ENCODE measurements around the gene NBAS. TPM values are rescaled to one million over a fixed set of nuclear protein-coding genes. Genes with fewer than 3 reads are reported as not detected.

Gene NBAS
- total and polyA plus RNA-seq, 9 of the 15 experiments (the other 6 are each of a cell fraction or from before 2014, with no cell fraction given), result 15.3 to 94.4 (median 69.9) TPM

DNA sequence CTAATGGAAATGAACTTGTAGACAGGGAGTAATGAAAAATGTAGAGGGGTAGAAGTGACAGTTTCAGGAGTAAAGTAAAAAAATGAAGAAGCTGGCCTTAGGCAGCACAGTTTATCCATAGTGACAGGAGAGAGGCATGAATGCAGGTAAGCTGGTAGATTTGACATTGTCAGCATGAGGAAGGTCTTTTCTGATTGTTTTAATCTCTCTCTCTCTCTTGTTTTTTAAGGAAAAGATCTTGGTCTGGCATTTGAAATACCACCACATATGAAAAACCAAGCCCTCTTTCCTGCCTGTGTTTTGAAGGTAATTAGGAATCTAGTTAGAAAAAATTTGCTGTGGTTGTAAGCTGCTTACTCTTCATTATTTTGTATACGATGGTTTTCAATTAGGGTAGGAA lies 44.6 kb upstream of the NBAS start:
- no peaks in the 10 kb centered on the region for H3K4me1 ChIP-seq (replicated peaks in 1 of 2; ENCODE audit: control insufficient read depth in 2 of 2, insufficient read depth in 2 of 2, low read length in 2 of 2)
- no peak for ATAC-seq
- H3K4me3 ChIP-seq, result no peak overlapping the region
- no peak overlapping the region for H3K4me2 ChIP-seq (ENCODE audit: insufficient read depth, low read length)
- no peak overlapping the region for H3K27ac ChIP-seq (ENCODE audit: extremely low read depth, low read depth, low read length)
- H3K9ac ChIP-seq (ENCODE audit: insufficient read depth in 1 of 2, low read depth in 2 of 2, low read length in 2 of 2), result no peak overlapping the region
- peaks cover 99% of the 10 kb centered on the region for H3K36me3 ChIP-seq (ENCODE audit: control insufficient read depth, insufficient read depth, low read length)
- BruUV-seq (replicated peaks), result no TSS peak
- H3K27me3 ChIP-seq (ENCODE audit: control insufficient read depth in 2 of 2, insufficient read depth in 2 of 2, low read length in 2 of 2), result no peaks in the 10 kb centered on the region
- POLR2A ChIA-PET, result no interaction called here
- H3K9me1 ChIP-seq (ENCODE audit: control insufficient read depth, insufficient read depth, low read length), result no peaks in the 10 kb centered on the region
- no peaks in the 10 kb centered on the region for H4K20me1 ChIP-seq (replicated peaks; ENCODE audit: control insufficient read depth, insufficient read depth, low read length)
- no peak for DNase-seq (ENCODE audit: extremely low read depth in 1 of 4, low spot score in 3 of 4)
- H3K79me2 ChIP-seq (ENCODE audit: control insufficient read depth, insufficient read depth, low read length), result no peaks in the 10 kb centered on the region; the same call in 2 of the 3 replicates
- in situ Hi-C loops (cut with MboI), result no loop called here
- no peak for FAIRE-seq
- H3K9me3 ChIP-seq (replicated peaks; ENCODE audit: control insufficient read depth, insufficient read depth, low read depth, low read length), result no peaks in the 10 kb centered on the region
- CTCF ChIA-PET (ENCODE audit: low intra/inter-chr PET ratio), result no interaction called here
- WGBS (ENCODE audit: insufficient coverage, low coverage, missing lambda C conversion rate), result 89% methylated on average over 1 of the region's 1 CpG
- no peak overlapping the region for H2AFZ ChIP-seq (ENCODE audit: low read depth, low read length)
- intact Hi-C loops (cut with micrococcal nuclease), result no loop called here
- TF ChIP-seq RFX5 (IDR thresholded peaks at IDR 0.05; ENCODE audit: low read depth, low read length) (no peak), MED1 (CRISPR knock-in tag; IDR thresholded peaks at IDR 0.05; ENCODE audit: borderline replicate concordance) (no peak), COPS2 (conservative IDR thresholded peaks at IDR 0.05) (no peak), NFXL1 (CRISPR knock-in tag; IDR thresholded peaks at IDR 0.05) (no peak), ZNF436 (CRISPR knock-in tag; IDR thresholded peaks at IDR 0.05) (no peak), ARNT (IDR thresholded peaks at IDR 0.05) (no peak), HCFC1 (IDR thresholded peaks at IDR 0.05; ENCODE audit: low read depth, low read length) (no peak), TAF15 (IDR thresholded peaks at IDR 0.05; ENCODE audit: low read depth, low read length) (no peak), DPF2 (IDR thresholded peaks at IDR 0.05) (no peak), ZNF384 (IDR thresholded peaks at IDR 0.05; ENCODE audit: low read depth, low read length) (no peak), NR2C2 (CRISPR knock-in tag; IDR thresholded peaks at IDR 0.05) (no peak), NR2C2 (tag; IDR thresholded peaks at IDR 0.05) (no peak), TAF1 (IDR thresholded peaks at IDR 0.05; ENCODE audit: control insufficient read depth, extremely low read depth, insufficient read depth, low read length, severe bottlenecking) (no peak)
- TF ChIP-seq, protein P1, sequence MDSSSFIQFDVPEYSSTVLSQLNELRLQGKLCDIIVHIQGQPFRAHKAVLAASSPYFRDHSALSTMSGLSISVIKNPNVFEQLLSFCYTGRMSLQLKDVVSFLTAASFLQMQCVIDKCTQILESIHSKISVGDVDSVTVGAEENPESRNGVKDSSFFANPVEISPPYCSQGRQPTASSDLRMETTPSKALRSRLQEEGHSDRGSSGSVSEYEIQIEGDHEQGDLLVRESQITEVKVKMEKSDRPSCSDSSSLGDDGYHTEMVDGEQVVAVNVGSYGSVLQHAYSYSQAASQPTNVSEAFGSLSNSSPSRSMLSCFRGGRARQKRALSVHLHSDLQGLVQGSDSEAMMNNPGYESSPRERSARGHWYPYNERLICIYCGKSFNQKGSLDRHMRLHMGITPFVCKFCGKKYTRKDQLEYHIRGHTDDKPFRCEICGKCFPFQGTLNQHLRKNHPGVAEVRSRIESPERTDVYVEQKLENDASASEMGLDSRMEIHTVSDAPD (CRISPR knock-in tag; IDR thresholded peaks at IDR 0.05), result no peak
- TF ChIP-seq, protein P2, sequence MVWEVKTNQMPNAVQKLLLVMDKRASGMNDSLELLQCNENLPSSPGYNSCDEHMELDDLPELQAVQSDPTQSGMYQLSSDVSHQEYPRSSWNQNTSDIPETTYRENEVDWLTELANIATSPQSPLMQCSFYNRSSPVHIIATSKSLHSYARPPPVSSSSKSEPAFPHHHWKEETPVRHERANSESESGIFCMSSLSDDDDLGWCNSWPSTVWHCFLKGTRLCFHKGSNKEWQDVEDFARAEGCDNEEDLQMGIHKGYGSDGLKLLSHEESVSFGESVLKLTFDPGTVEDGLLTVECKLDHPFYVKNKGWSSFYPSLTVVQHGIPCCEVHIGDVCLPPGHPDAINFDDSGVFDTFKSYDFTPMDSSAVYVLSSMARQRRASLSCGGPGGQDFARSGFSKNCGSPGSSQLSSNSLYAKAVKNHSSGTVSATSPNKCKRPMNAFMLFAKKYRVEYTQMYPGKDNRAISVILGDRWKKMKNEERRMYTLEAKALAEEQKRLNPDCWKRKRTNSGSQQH (CRISPR knock-in tag; IDR thresholded peaks at IDR 0.05), result no peak
- TF ChIP-seq, protein P3, sequence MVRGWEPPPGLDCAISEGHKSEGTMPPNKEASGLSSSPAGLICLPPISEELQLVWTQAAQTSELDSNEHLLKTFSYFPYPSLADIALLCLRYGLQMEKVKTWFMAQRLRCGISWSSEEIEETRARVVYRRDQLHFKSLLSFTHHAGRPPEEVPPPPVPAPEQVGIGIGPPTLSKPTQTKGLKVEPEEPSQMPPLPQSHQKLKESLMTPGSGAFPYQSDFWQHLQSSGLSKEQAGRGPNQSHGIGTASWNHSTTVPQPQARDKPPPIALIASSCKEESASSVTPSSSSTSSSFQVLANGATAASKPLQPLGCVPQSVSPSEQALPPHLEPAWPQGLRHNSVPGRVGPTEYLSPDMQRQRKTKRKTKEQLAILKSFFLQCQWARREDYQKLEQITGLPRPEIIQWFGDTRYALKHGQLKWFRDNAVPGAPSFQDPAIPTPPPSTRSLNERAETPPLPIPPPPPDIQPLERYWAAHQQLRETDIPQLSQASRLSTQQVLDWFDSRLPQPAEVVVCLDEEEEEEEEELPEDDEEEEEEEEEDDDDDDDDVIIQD (CRISPR knock-in tag; IDR thresholded peaks at IDR 0.05), result no peak
- TF ChIP-seq, protein P4, sequence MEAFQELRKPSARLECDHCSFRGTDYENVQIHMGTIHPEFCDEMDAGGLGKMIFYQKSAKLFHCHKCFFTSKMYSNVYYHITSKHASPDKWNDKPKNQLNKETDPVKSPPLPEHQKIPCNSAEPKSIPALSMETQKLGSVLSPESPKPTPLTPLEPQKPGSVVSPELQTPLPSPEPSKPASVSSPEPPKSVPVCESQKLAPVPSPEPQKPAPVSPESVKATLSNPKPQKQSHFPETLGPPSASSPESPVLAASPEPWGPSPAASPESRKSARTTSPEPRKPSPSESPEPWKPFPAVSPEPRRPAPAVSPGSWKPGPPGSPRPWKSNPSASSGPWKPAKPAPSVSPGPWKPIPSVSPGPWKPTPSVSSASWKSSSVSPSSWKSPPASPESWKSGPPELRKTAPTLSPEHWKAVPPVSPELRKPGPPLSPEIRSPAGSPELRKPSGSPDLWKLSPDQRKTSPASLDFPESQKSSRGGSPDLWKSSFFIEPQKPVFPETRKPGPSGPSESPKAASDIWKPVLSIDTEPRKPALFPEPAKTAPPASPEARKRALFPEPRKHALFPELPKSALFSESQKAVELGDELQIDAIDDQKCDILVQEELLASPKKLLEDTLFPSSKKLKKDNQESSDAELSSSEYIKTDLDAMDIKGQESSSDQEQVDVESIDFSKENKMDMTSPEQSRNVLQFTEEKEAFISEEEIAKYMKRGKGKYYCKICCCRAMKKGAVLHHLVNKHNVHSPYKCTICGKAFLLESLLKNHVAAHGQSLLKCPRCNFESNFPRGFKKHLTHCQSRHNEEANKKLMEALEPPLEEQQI (IDR thresholded peaks at IDR 0.05), result no peak

Measured in K562 (cell line).